ENCODE data around the gene PNPO.
"Not testable (repeated sequence)": the region's sequence is repeated elsewhere in the genome, so short reads cannot be mapped to it uniquely, and the experiment has no call there.

The PNPO gene

GRCh38 chr17:47918991-47919390 is 22.4 kb upstream of the PNPO start:
- no peak for DNase-seq

DNA sequence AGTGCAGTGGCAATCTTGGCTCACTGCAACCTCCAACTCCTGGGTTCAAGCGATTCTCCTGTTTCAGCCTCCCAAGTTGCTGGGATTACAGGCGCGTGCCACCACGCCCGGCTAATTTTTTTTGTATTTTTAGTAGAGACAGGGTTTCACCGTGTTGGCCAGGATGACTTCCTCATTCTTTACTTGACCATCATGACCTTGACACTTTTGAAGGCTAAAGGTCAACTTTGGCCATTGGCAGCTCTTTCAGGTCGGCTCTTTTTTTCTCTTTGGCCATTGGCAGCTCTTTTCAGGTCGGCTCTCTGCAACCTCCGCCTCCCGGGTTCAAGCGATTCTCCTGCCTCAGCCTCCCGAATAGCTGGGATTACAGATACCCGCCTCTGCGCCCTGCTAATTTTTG is 21.5 kb upstream of the PNPO start:
- DNase-seq: not testable (repeated sequence)

DNA sequence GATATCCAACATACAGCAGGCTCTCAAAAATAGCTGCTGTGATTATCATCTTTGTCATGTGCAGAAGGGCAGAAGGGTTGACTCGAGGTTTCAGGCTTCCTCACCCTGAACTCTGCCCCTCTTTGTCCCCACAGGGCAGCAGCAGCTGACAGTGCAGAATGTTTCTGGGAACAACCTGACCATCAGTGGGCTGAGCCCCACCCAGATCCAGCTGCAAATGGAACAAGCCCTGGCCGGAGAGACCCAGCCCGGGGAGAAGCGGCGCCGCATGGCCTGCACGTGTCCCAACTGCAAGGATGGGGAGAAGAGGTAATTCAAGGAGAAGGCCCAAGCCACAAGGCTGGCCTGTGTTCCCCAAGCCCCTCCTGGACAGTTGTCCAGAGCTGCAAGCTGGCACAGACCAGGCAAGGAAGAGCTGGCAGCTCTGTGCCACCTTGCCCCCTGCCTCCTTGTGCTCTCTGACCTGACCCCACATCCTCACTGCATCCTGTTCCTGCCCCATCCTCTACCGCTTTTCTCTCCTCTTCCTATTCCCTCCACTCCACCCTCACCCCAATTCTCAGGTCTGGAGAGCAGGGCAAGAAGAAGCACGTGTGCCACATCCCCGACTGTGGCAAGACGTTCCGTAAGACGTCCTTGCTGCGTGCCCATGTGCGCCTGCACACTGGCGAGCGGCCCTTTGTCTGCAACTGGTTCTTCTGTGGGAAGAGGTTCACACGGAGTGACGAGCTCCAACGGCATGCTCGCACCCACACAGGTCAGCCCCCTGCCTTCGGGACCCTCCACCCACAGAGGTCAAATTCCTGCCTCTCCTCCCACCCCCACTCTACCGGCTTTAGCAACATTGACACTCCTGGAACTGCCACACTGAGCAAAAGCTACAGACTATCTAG is 16.3 kb upstream of the PNPO start:
- DNase-seq: no peak

DNA sequence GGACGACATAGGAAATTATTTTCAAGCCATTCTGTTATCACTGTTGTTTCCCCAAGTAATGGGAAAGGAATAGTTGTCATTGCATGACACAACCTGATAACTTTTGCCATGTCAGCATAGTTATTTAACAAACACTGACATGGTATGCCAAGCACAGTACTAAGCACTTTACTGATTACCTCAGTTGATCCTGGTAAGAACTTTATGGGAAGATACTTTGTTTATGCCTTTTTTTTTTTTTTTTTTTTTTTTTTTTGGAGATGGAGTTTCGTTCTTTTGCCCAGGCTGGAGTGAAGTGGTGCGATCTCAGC is 15.7 kb upstream of the PNPO start:
- DNase-seq: no peak

- DNase-seq: no peak
Observed at GRCh38 chr17:47927821-47928400, 13.5 kb upstream of the PNPO start.

GRCh38 chr17:47928415-47928814 is 13.0 kb upstream of the PNPO start:
- no peak for DNase-seq

GRCh38 chr17:47929218-47930000 is 12.0 kb upstream of the PNPO start:
- no peak for DNase-seq

- no peak for DNase-seq
Observed at GRCh38 chr17:47931848-47932247, 9.5 kb upstream of the PNPO start.

GRCh38 chr17:47934856-47935255 is 6.5 kb upstream of the PNPO start:
- DNase-seq: no peak

DNA sequence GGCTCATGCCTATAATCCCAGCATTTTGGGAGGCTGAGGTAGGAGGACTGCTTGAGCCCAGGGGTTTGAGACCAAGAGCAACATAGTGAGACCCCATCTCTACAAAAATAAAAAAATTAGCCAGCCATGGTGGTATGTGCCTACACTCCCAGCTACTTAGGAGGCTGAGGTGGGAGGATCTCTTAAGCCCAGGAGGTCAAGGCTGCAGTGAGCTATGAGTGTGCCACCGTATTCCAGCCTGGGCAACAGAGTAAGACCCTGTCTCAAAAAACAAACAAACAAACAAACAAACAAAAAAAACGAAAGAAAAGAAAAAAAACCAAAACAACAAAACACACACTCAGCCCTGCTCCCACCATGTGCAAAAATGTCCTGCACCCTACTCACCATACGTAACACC is 5.9 kb upstream of the PNPO start:
- DNase-seq: not testable (repeated sequence)

DNA sequence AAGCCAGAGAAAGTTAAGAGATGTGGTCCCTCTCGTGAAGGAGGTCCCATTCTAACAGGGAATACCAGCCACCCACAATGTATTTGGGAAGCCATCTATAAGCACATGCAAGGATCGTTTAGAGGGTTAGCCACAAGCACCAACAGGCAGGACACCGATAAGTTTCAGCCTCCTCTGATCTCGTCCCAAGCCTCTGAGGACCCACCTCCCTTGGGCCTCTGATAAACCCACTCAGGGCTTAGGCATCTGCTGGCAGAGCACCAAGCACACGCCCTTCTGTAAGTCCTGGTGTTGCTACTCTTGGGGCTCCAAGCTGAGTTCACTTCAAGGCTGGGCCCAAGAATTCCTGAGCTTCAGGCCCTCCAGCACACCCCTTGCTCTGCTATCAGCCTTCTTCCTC is 5.4 kb upstream of the PNPO start:
- no peak for DNase-seq

GRCh38 chr17:47937941-47938340 is 3.4 kb upstream of the PNPO start:
- DNase-seq: no peak

- no peak for DNase-seq
Observed at GRCh38 chr17:47942096-47942510, 732 bp downstream of the PNPO start.

DNA sequence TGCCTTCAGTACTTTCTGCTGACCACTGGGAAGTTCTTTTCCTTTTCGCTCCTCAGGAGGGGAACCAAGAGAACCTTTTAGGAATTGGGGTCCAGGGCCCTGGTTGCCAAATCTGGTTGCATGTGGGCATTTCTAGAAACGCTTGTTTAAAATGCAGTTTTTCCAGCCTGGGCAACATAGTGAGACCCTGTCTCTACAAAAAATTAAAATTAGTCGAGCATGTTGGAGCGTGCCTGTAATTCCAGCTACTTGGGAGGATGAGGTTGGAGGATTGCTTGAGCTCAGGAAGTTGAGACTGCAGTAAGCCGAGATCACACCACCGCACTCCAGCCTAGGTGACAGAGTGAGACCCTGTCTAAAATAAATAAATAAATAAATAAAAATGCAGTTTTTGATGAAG is 1.2 kb downstream of the PNPO start:
- DNase-seq: no peak

DNA sequence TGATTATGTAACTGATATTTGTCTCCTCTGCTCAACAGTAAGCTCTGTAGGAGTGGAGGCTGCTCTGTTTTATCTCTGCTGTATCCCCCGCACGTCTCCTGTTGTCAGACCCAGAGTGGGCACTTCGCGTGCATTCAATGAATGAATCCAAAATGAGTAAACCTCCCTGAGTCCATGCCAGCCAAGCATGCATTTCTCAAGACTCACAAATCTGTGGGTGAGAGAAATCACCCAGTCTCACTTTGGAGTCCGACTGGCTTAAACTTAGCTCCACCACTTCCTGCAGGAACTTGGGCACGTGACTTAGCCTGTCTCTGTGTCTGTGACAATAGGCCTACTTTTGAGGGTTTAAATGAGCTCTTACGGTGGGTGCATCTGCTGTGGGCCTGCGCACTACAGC is 3.7 kb downstream of the PNPO start:
- DNase-seq: no peak

- DNase-seq: no peak
Observed at GRCh38 chr17:47945529-47946508, 4.4 kb downstream of the PNPO start.

GRCh38 chr17:47946516-47946915 is 5.1 kb downstream of the PNPO start:
- DNase-seq: no peak

GRCh38 chr17:47946929-47947397 is 5.6 kb downstream of the PNPO start:
- peak; percentile 35 for DNase-seq

GRCh38 chr17:47948706-47949196 is 7.4 kb downstream of the PNPO start:
- no peak for DNase-seq

DNA sequence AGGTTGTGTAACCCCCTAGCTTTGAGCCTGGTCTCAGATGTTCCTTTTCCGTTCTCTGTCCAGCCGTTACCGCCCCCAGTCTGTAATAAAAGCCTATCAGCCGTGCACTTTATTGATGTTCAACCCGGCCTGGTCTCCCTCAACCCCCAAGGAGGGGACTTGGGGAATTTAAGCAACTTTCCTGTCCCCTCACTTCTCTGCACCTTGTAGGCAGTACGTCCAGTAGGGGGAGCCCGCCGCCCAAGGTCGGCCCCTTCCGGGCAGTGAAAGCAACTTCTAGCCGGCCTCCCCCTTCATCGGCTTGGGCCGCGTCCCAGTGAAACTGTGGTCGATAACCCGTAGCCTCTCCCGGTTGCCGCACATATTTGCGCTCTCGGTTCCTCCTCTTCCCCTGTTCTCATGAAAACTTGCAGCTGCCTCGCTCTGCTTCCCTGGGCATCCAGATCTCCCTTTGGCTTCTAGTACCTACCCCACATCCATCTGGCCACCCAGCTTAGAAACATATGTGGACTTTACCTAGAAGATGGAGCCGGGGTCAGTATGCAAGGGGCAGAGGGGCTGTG is 7.9 kb downstream of the PNPO start:
- peak; percentile 48 for DNase-seq

DNA sequence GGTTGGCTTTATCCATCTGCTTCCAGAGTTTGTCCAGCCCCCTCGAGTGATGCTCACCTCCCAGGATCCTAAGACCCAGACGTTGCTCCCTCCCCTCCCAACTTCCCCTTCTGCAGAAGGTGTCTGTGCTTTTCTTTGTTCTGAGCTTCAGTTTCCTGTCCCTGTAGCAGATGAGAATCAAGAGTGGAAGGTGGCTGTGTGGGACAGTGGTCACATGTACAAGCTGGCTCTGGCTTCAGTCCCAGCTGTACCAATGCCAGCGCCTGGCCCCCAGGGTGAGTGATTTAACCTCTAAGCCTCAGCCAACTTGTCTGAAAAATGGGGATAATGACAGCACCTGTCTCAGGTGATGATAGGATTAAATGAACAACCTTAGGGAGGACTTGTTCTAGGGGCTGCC is 8.6 kb downstream of the PNPO start:
- DNase-seq: no peak

DNA sequence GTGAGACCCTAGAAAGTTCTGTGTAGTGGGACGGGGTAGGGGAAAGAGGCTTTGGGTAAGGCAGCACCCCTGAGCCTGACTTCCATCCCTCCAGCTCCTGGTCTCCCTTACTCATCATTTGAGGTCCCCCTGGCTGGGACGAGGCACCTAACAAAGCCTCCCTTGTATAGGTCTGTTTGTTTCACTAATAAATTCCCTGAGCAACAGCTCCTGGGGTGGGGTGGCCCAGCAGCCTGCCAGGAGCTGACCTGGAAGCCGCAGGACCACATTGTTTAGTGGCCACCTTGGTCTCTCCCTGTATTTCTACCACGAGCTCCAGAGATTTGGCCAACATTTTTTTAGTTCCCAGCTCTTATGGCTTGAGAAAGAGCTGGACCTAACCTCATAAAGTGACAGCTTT is 9.1 kb downstream of the PNPO start:
- DNase-seq: no peak

All from GOT3 (cell line).